Left lung (tissue), 10 donors: ENCODE data around the gene ERFL. TPM values are rescaled to one million over a fixed set of nuclear protein-coding genes. Genes with fewer than 3 reads are reported as not detected.

Experiments used
- ATAC-seq: fragments of 200-7000 bp; cut with Tn5 transposase; one replicate; pipeline ENCODE4 v1.9.1; 2020; ENCODE audit warnings: moderate library complexity
- DNase-seq, 4 donors: peaks; one replicate each; pipeline ENCODE4 v3.0.0-alpha.2; 2013 to 2020
- H3K27ac ChIP-seq, 2 donors: fragments of 200-600 bp; sonication (generic) in 1 of 2; one replicate each; pipeline versions ENCODE4 v1.5.0 to v1.8.0; 2020 to 2021
- H3K27me3 ChIP-seq, 2 donors: fragments of 200-600 bp; sonication (generic) in 1 of 2; one replicate each; pipeline versions ENCODE4 v1.5.0 to v1.8.0; 2020 to 2021
- H3K36me3 ChIP-seq, 2 donors: fragments of 200-600 bp; sonication (generic) in 1 of 2; one replicate each; pipeline versions ENCODE4 v1.5.0 to v1.8.0; 2020 to 2021
- H3K4me1 ChIP-seq, 2 donors: fragments of 200-600 bp; one replicate each; pipeline ENCODE4 v1.8.0; 2021
- H3K4me3 ChIP-seq, 2 donors: fragments of 200-600 bp; sonication (generic) in 1 of 2; one replicate each; pipeline versions ENCODE4 v1.5.0 to v1.8.0; 2020 to 2021; ENCODE audit warnings: mild to moderate bottlenecking in 1 of 2
- H3K9me3 ChIP-seq, 2 donors: fragments of 200-600 bp; sonication (generic) in 1 of 2; one replicate each; pipeline versions ENCODE4 v1.5.0 to v1.8.0; 2020 to 2021
- CTCF ChIP-seq, 2 donors: fragments of 200-600 bp; sonication (generic) in 1 of 2; IDR thresholded peaks; one replicate each; pipeline versions ENCODE4 v1.5.0 to v1.8.0; 2021; ENCODE audit warnings: antibody characterized with exemption in 2 of 2
- intact Hi-C, 2 donors: fragments of 100-400 bp; cut with DNase I; formaldehyde crosslinking; loops; one replicate each; pipeline versions ENCODE4 v1.11.2 to v1.14.2; 2022
- polyA plus RNA-seq, 6 donors: library from polyadenylated mRNA; unstranded; fragments of 120-200 nt; gene quantifications; one replicate each; pipeline ENCODE4 v1.2.1, GENCODE V29; 2013; ENCODE audit not compliant: insufficient read length in 6 of 6
- total RNA-seq, 2 donors: library from RNA; stranded (reverse); fragmentation: NEBNext Ultra II Directional; extraction: Animal tissue kit (Norgen Biotek cat#: 25700); gene quantifications; one replicate each; pipeline ENCODE4 v1.2.1, GENCODE V29; 2021
- donor health status: DM: no; HTN: yes; CAD: no.
- donor health status: DM: no; HTN: no; CAD: no.

ERFL gene
- total and polyA plus RNA-seq, 8 donors, result 0.08 to 0.38 (median 0.26) TPM; not detected in 2

DNA sequence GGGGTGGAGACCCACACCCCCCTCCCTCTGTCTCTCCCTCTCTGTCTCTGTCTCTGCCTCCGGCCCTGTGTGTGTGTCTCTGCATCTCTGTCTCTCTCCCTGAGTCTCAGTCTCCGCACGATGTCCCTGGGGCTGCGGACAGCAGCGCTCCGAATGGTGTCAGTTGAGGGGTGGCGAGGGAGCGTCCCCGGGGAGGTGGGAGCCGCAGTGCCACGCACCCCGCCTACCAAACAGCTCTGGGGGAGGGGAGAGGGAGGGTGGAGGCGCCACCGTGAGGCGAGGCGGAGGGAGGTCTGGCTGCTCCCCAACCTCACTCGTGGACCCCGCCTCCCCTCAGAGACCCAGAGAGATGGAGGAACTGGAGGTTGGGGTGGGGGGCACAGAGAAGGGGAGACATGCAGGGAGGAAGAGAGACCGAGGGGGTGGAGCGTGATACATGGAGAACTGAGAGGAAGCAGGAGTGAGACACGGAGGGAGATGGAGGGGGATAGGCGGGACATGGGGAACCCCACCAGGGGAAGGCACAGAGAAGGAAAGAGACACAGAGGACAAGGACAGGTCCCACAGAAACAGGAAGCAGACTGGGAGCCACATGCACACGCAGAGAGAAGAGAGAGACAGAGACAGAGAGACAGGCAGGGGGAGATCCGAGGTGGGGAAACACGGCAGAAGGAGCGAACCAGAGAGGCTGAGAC lies 7.2 kb downstream of the ERFL start:
- H3K27me3 ChIP-seq, result peaks cover 33 to 98% of the 10 kb centered on the region in 2 donors
- DNase-seq, result no peak
- H3K36me3 ChIP-seq, result no peaks in the 10 kb centered on the region
- TF ChIP-seq CTCF (IDR thresholded peaks at IDR 0.05), result no peak
- H3K4me1 ChIP-seq, result no peaks in the 10 kb centered on the region
- H3K9me3 ChIP-seq, result no peaks in the 10 kb centered on the region
- intact Hi-C loops, result no loop called here
- no peak for ATAC-seq
- H3K27ac ChIP-seq, result no peak overlapping the region
- no peak overlapping the region for H3K4me3 ChIP-seq

- ATAC-seq (no peak), DNase-seq (no peak)
- Histone ChIP-seq H3K4me1 (peaks cover 0 to 5% of the 10 kb centered on the region in 2 donors), H3K4me3 (no peak overlapping the region), H3K36me3 (no peaks in the 10 kb centered on the region), H3K27me3 (peaks cover 41 to 98% of the 10 kb centered on the region in 2 donors), H3K9me3 (no peaks in the 10 kb centered on the region), H3K27ac (no peak overlapping the region)
- intact Hi-C loops, result no loop called here
- TF ChIP-seq CTCF (IDR thresholded peaks at IDR 0.05), result no peak
Measured at GRCh38 chr19:41919948-41920712, 8.1 kb downstream of the ERFL start.

GRCh38 chr19:41918653-41919244 lies 9.5 kb downstream of the ERFL start:
- DNase-seq (no peak), ATAC-seq (no peak)
- intact Hi-C loops, result no loop called here
- TF ChIP-seq CTCF (IDR thresholded peaks at IDR 0.05), result no peak
- no peak overlapping the region for H3K27ac ChIP-seq
- peaks cover 0 to 7% of the 10 kb centered on the region in 2 donors for H3K4me1 ChIP-seq
- H3K27me3 ChIP-seq, result peaks cover 42 to 98% of the 10 kb centered on the region in 2 donors
- H3K4me3 ChIP-seq, result no peak overlapping the region
- no peaks in the 10 kb centered on the region for H3K9me3 ChIP-seq
- H3K36me3 ChIP-seq, result no peaks in the 10 kb centered on the region

DNA sequence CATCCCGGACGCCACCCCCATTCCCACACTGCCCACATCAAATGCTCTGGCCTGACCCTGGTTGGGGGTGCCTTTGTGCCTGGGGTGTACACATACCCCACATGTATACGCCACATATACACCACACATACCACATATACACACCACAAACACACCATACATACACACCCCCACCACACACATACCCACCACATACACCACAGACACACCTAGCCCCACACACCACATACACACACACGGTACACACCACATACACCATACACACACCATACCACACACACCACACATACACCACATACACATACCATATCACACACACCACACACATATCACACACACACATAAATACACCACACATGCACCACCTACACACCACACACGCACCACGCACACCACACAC lies 10.2 kb downstream of the ERFL start:
- intact Hi-C loops, result no loop called here
- no peaks in the 10 kb centered on the region for H3K9me3 ChIP-seq
- TF ChIP-seq CTCF (IDR thresholded peaks at IDR 0.05), result no peak
- DNase-seq, result no peak
- no peaks in the 10 kb centered on the region for H3K36me3 ChIP-seq
- ATAC-seq, result no peak
- H3K4me3 ChIP-seq, result no peak overlapping the region
- H3K4me1 ChIP-seq, result peaks cover 0 to 7% of the 10 kb centered on the region in 2 donors
- no peak overlapping the region for H3K27ac ChIP-seq
- peaks cover 46 to 99% of the 10 kb centered on the region in 2 donors for H3K27me3 ChIP-seq

DNA sequence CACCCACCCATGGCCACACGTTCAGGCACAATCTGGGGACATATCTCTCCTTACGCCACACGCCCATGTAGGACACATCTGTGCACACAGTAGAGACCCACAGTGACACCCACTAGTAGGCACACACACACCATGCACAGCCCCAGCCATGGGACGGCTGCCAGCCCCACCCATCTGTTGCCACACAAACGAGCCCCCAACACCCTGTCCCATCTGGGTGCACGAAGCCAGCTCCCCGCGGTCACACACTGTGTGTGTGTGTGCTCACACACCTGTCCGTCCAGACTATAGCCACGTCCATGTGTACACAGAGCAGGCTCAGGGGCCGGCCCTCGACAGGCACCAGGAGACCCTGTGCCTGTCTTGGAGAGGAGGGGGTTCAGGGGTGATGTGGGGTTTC lies 10.6 kb downstream of the ERFL start:
- DNase-seq, result peak in 1 of 4 donors; percentile 54
- no peak for TF ChIP-seq CTCF (IDR thresholded peaks at IDR 0.05)
- Histone ChIP-seq H3K9me3 (no peaks in the 10 kb centered on the region), H3K4me1 (peaks cover 0 to 7% of the 10 kb centered on the region in 2 donors), H3K36me3 (no peaks in the 10 kb centered on the region), H3K27ac (no peak overlapping the region), H3K4me3 (no peak overlapping the region), H3K27me3 (peaks cover 45 to 99% of the 10 kb centered on the region in 2 donors)
- ATAC-seq, result no peak
- intact Hi-C loops, result no loop called here
